AG09319 (cell line): ENCODE results near the gene TTC28.
"Not testable (repeated sequence)": the region's sequence is repeated elsewhere in the genome, so short reads cannot be mapped to it uniquely, and the experiment has no call there.

ENCODE experiments used
- DNase-seq: peaks from one replicate; pipeline ENCODE4 v3.0.0-alpha.2; 2010; ENCODE audit warnings: low read depth; ENCODE audit errors: extremely low read depth
- CTCF ChIP-seq: IDR thresholded peaks from 2 replicates; pipeline ENCODE4 v1.5.1; 2011; ENCODE audit warnings: low read depth, mild to moderate bottlenecking, inconsistent platforms, low read length, moderate library complexity

Gene TTC28

GRCh38 chr22:28179392-28179791 lies 500.2 kb downstream of the TTC28 start:
- TF ChIP-seq CTCF: no peak
- DNase-seq: no peak

- no peak for DNase-seq
- no peak for TF ChIP-seq CTCF
These were observed 503.7 kb downstream of the TTC28 start for GRCh38 chr22:28175730-28176492.

- DNase-seq: no peak
- TF ChIP-seq CTCF: no peak
These were observed 505.1 kb downstream of the TTC28 start for GRCh38 chr22:28174509-28174908.

GRCh38 chr22:28172892-28173670 lies 506.6 kb downstream of the TTC28 start:
- no peak for TF ChIP-seq CTCF
- DNase-seq: no peak

GRCh38 chr22:28171712-28172111 lies 507.9 kb downstream of the TTC28 start:
- no peak for DNase-seq
- no peak for TF ChIP-seq CTCF

- no peak for DNase-seq
- no peak for TF ChIP-seq CTCF
These were observed 508.5 kb downstream of the TTC28 start for GRCh38 chr22:28171115-28171514.

- DNase-seq: not testable (repeated sequence)
These were observed 510.3 kb downstream of the TTC28 start for GRCh38 chr22:28169314-28169713.
